ENCODE results near the gene MAD1L1.

DNA sequence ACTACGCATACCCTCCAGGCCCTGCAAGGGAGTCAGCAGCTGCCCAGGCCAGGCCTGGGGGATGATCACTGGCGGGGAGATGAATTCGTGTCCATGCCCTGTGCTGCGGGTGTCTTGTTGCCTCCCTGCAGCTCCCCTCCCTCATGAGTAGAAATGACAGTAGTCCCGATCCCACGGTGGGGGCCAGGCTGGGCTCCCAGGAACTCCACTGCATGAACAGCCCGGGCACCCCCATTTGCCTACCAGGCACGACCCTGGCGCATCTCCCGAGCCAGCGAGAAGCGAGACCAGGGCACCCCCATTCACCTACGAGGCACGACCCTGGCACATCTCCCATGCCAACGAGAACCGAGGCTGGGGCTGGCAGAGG, 316.2 kb downstream of the MAD1L1 start:
- TF ChIP-seq, protein P1, sequence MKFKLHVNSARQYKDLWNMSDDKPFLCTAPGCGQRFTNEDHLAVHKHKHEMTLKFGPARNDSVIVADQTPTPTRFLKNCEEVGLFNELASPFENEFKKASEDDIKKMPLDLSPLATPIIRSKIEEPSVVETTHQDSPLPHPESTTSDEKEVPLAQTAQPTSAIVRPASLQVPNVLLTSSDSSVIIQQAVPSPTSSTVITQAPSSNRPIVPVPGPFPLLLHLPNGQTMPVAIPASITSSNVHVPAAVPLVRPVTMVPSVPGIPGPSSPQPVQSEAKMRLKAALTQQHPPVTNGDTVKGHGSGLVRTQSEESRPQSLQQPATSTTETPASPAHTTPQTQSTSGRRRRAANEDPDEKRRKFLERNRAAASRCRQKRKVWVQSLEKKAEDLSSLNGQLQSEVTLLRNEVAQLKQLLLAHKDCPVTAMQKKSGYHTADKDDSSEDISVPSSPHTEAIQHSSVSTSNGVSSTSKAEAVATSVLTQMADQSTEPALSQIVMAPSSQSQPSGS (CRISPR knock-in tag; IDR thresholded peaks at IDR 0.05): no peak
- no peak for TF ChIP-seq CREB1 (IDR thresholded peaks at IDR 0.05)
- TF ChIP-seq CREB1 (CRISPR knock-in tag; IDR thresholded peaks at IDR 0.05): no peak
- no peak for TF ChIP-seq HDAC2 (CRISPR knock-in tag; IDR thresholded peaks at IDR 0.05)
- TF ChIP-seq, protein P2, sequence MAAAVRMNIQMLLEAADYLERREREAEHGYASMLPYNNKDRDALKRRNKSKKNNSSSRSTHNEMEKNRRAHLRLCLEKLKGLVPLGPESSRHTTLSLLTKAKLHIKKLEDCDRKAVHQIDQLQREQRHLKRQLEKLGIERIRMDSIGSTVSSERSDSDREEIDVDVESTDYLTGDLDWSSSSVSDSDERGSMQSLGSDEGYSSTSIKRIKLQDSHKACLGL (CRISPR knock-in tag; IDR thresholded peaks at IDR 0.05): no peak
- TF ChIP-seq, protein P3, sequence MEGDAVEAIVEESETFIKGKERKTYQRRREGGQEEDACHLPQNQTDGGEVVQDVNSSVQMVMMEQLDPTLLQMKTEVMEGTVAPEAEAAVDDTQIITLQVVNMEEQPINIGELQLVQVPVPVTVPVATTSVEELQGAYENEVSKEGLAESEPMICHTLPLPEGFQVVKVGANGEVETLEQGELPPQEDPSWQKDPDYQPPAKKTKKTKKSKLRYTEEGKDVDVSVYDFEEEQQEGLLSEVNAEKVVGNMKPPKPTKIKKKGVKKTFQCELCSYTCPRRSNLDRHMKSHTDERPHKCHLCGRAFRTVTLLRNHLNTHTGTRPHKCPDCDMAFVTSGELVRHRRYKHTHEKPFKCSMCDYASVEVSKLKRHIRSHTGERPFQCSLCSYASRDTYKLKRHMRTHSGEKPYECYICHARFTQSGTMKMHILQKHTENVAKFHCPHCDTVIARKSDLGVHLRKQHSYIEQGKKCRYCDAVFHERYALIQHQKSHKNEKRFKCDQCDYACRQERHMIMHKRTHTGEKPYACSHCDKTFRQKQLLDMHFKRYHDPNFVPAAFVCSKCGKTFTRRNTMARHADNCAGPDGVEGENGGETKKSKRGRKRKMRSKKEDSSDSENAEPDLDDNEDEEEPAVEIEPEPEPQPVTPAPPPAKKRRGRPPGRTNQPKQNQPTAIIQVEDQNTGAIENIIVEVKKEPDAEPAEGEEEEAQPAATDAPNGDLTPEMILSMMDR (CRISPR knock-in tag; IDR thresholded peaks at IDR 0.05): no peak
- TF ChIP-seq SOX5 (CRISPR knock-in tag; IDR thresholded peaks at IDR 0.05; ENCODE audit: borderline replicate concordance): no peak
- TF ChIP-seq ZNF235 (CRISPR knock-in tag; IDR thresholded peaks at IDR 0.05; ENCODE audit: borderline replicate concordance): no peak
- TF ChIP-seq POLR2AphosphoS5 (IDR thresholded peaks at IDR 0.05; ENCODE audit: low read depth, low read length): no peak
- no peak for TF ChIP-seq ZNF296 (CRISPR knock-in tag; conservative IDR thresholded peaks at IDR 0.05)
- TF ChIP-seq, protein P4, sequence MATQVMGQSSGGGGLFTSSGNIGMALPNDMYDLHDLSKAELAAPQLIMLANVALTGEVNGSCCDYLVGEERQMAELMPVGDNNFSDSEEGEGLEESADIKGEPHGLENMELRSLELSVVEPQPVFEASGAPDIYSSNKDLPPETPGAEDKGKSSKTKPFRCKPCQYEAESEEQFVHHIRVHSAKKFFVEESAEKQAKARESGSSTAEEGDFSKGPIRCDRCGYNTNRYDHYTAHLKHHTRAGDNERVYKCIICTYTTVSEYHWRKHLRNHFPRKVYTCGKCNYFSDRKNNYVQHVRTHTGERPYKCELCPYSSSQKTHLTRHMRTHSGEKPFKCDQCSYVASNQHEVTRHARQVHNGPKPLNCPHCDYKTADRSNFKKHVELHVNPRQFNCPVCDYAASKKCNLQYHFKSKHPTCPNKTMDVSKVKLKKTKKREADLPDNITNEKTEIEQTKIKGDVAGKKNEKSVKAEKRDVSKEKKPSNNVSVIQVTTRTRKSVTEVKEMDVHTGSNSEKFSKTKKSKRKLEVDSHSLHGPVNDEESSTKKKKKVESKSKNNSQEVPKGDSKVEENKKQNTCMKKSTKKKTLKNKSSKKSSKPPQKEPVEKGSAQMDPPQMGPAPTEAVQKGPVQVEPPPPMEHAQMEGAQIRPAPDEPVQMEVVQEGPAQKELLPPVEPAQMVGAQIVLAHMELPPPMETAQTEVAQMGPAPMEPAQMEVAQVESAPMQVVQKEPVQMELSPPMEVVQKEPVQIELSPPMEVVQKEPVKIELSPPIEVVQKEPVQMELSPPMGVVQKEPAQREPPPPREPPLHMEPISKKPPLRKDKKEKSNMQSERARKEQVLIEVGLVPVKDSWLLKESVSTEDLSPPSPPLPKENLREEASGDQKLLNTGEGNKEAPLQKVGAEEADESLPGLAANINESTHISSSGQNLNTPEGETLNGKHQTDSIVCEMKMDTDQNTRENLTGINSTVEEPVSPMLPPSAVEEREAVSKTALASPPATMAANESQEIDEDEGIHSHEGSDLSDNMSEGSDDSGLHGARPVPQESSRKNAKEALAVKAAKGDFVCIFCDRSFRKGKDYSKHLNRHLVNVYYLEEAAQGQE (IDR thresholded peaks at IDR 0.05; ENCODE audit: borderline replicate concordance in 1 of 2, low read depth in 1 of 2, low read length in 2 of 2): no peak
- no peak for TF ChIP-seq TCF7L2 (IDR thresholded peaks at IDR 0.05; ENCODE audit: low read depth, low read length)

All from HepG2 (cell line).